Stomach (tissue), 9 donors: ENCODE data around the gene CERT1. TPM values are rescaled to one million over a fixed set of nuclear protein-coding genes. Genes with fewer than 3 reads are reported as not detected.

Experiments used
- DNase-seq, 2 donors: peaks; one replicate each; pipeline versions ENCODE4 v3.0.0 to v3.0.0-alpha.2; 2013 to 2019
- H3K27ac ChIP-seq, 5 donors: fragments of 200-600 bp in 4 of 5; sonication (generic) in 4 of 5; one replicate each; pipeline ENCODE4 v1.5.1; 2013 to 2019; ENCODE audit warnings: mild to moderate bottlenecking in 1 of 5, moderate library complexity in 1 of 5
- H3K27me3 ChIP-seq, 3 donors: fragments of 200-600 bp; sonication (generic); one replicate each; pipeline ENCODE4 v1.5.1; 2017 to 2019; ENCODE audit warnings: mixed run types in 1 of 3
- H3K36me3 ChIP-seq, 4 donors: fragments of 200-600 bp; sonication (generic); 1 replicate in 3 of 4; 2 replicates in 1 of 4; pipeline ENCODE4 v1.5.1; 2016 to 2019
- H3K4me1 ChIP-seq, 4 donors: fragments of 200-600 bp; sonication (generic); one replicate each; pipeline ENCODE4 v1.5.1; 2016 to 2019
- H3K4me3 ChIP-seq, 4 donors: fragments of 200-600 bp; sonication (generic) in 3 of 4; one replicate each; pipeline ENCODE4 v1.5.1; 2016 to 2019; ENCODE audit warnings: mild to moderate bottlenecking in 1 of 4
- H3K9me3 ChIP-seq, 4 donors: fragments of 200-600 bp; sonication (generic); one replicate each; pipeline ENCODE4 v1.5.1; 2016 to 2019
- EP300 ChIP-seq: sonication (generic); formaldehyde crosslinking; IDR thresholded peaks from one replicate; pipeline ENCODE4 v1.6.1; 2017; ENCODE audit warnings: antibody characterized with exemption
- POLR2A ChIP-seq, 4 donors: fragments of 450-650 bp; IDR thresholded peaks; one replicate each; pipeline ENCODE4 v1.6.1; 2016; ENCODE audit warnings: antibody characterized with exemption in 4 of 4, control low read depth in 2 of 4, mild to moderate bottlenecking in 1 of 4, moderate library complexity in 1 of 4
- POLR2AphosphoS5 ChIP-seq, 3 donors: sonication (generic); formaldehyde crosslinking; IDR thresholded peaks; one replicate each; pipeline ENCODE4 v1.6.1; 2016; ENCODE audit warnings: antibody characterized with exemption in 3 of 3
- WGBS, 5 donors: extraction: QIAGEN DNeasy Blood & Tissue Kit in 3 of 5; methylation state at CpG; one replicate each; pipeline versions ENCODE4 v1.1.5 to v1.1.7; 2013 to 2018; 5-methylcytosine and 5-hydroxymethylcytosine counted together
- intact Hi-C: fragments of 100-400 bp; cut with DNase I; formaldehyde crosslinking; loops from one replicate; pipeline ENCODE4 v1.15.1; 2023; ENCODE audit warnings: low total_unique reads
- polyA plus RNA-seq, 3 donors: library from polyadenylated mRNA; stranded (reverse); fragments of 200-250 nt; gene quantifications; one replicate each; pipeline ENCODE4 v1.2.3, GENCODE V29; 2013
- total RNA-seq, 5 donors: library from RNA; depleted of rRNA; stranded (reverse); fragments of >200 nt; gene quantifications; one replicate each; pipeline versions ENCODE4 v1.1.0 to v1.2.3, GENCODE V29; 2014 to 2016
- TF ChIP-seq, protein P1 (sequence below), 7 experiments: fragments of 450-650 bp in 4 of 7; fragments of 200-600 bp in 3 of 7; sonication (generic) in 3 of 7; IDR thresholded peaks; one replicate each; pipeline ENCODE4 v1.5.1; 2016 to 2019; ENCODE audit warnings: antibody characterized with exemption in 7 of 7, control low read depth in 2 of 7, mild to moderate bottlenecking in 1 of 7
- donor health status: healthy with polysubstance abuse.
- donor health status: Bipolar disorder and iron deficiency.
- donor health status: healthy.

Gene CERT1
- total and polyA plus RNA-seq, 8 donors = 7.3 to 81.0 (median 28.5) TPM

- Histone ChIP-seq H3K4me1 (no peaks in the 10 kb centered on the region), H3K4me3 (no peak overlapping the region), H3K27me3 (no peaks in the 10 kb centered on the region), H3K36me3 (peaks cover 33 to 99% (median 90%) of the 10 kb centered on the region in 4 donors), H3K9me3 (no peaks in the 10 kb centered on the region), H3K27ac (no peak overlapping the region)
- intact Hi-C loops = no loop called here
- WGBS, 5 donors = 85 to 96% (median 93%) methylated on average over 3 of the region's 3 CpGs
- no peak for DNase-seq
- TF ChIP-seq POLR2AphosphoS5 (IDR thresholded peaks at IDR 0.05) (no peak), POLR2A (IDR thresholded peaks at IDR 0.05) (no peak), EP300 (no peak)
- TF ChIP-seq, protein P1, sequence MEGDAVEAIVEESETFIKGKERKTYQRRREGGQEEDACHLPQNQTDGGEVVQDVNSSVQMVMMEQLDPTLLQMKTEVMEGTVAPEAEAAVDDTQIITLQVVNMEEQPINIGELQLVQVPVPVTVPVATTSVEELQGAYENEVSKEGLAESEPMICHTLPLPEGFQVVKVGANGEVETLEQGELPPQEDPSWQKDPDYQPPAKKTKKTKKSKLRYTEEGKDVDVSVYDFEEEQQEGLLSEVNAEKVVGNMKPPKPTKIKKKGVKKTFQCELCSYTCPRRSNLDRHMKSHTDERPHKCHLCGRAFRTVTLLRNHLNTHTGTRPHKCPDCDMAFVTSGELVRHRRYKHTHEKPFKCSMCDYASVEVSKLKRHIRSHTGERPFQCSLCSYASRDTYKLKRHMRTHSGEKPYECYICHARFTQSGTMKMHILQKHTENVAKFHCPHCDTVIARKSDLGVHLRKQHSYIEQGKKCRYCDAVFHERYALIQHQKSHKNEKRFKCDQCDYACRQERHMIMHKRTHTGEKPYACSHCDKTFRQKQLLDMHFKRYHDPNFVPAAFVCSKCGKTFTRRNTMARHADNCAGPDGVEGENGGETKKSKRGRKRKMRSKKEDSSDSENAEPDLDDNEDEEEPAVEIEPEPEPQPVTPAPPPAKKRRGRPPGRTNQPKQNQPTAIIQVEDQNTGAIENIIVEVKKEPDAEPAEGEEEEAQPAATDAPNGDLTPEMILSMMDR (IDR thresholded peaks at IDR 0.05) = no peak
Observed at GRCh38 chr5:75348241-75348640, 163.2 kb downstream of the CERT1 start.

DNA sequence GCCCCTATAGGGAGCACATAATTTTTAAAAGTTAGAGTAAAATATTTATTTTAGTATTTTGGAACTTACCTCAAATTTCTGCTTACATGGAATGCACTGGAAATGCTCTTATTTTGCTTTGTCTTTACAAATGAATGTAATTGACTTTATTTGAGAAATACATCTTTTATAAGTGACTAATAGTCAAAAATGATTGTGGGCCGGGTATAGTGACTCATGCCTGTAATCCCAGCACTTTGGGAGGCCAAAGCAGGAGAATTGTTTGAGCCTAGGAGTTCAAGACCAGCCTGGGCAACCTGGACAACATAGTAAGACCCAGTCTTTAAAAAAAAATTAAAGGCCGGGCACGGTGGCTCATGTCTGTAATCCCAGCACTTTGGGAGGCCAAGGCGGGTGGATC is 168.6 kb downstream of the CERT1 start:
- Histone ChIP-seq H3K9me3 (no peaks in the 10 kb centered on the region), H3K4me3 (no peak overlapping the region), H3K36me3 (peaks cover 10 to 51% (median 42%) of the 10 kb centered on the region in 4 donors), H3K27me3 (no peaks in the 10 kb centered on the region), H3K27ac (no peak overlapping the region), H3K4me1 (peaks cover 5 to 39% (median 20%) of the 10 kb centered on the region in 4 donors)
- intact Hi-C loops = no loop called here
- no peak for DNase-seq
- 90 to 96% (median 93%) methylated on average over 4 of the region's 4 CpGs for WGBS, 5 donors
- TF ChIP-seq EP300 (no peak), POLR2AphosphoS5 (IDR thresholded peaks at IDR 0.05) (no peak), POLR2A (IDR thresholded peaks at IDR 0.05) (no peak)
- TF ChIP-seq, protein P1 (IDR thresholded peaks at IDR 0.05) = no peak

DNA sequence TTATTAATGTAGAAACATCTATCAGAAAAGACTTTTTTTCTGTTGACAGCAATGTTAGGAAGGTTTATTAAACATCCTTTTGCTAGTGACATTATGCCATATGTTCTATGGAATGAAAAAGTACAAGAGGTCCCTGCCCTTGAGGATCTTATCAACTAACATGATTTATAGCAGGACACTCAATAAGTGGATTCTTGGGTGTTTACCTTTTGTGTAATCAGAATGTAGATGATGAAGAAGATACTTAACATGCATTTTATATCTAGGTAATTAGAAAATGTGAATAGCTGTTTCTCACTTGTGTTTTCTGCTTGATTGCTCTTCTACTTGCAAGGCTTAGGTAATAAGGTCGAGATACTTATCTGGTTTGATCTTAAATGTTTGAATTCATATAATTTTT is 169.5 kb downstream of the CERT1 start:
- H3K4me1 ChIP-seq = peaks cover 5 to 40% (median 22%) of the 10 kb centered on the region in 4 donors
- no peak overlapping the region for H3K4me3 ChIP-seq
- H3K27ac ChIP-seq = no peak overlapping the region
- no peaks in the 10 kb centered on the region for H3K27me3 ChIP-seq
- TF ChIP-seq POLR2AphosphoS5 (IDR thresholded peaks at IDR 0.05) (no peak), POLR2A (IDR thresholded peaks at IDR 0.05) (no peak), EP300 (no peak)
- TF ChIP-seq, protein P1 (IDR thresholded peaks at IDR 0.05) = no peak
- intact Hi-C loops = no loop called here
- no peaks in the 10 kb centered on the region for H3K9me3 ChIP-seq
- peaks cover 5 to 42% (median 33%) of the 10 kb centered on the region in 4 donors for H3K36me3 ChIP-seq
- WGBS, 5 donors = 37 to 68% (median 47%) methylated on average over 1 of the region's 1 CpG
- no peak for DNase-seq

GRCh38 chr5:75340714-75341478 is 170.5 kb downstream of the CERT1 start:
- Histone ChIP-seq H3K4me3 (no peak overlapping the region), H3K9me3 (no peaks in the 10 kb centered on the region), H3K27me3 (no peaks in the 10 kb centered on the region), H3K36me3 (peaks cover 0 to 32% (median 23%) of the 10 kb centered on the region in 4 donors), H3K4me1 (peaks cover 5 to 44% (median 27%) of the 10 kb centered on the region in 4 donors), H3K27ac (no peak overlapping the region)
- no peak for DNase-seq
- TF ChIP-seq EP300 (no peak), POLR2A (IDR thresholded peaks at IDR 0.05) (no peak), POLR2AphosphoS5 (IDR thresholded peaks at IDR 0.05) (no peak)
- TF ChIP-seq, protein P1 (IDR thresholded peaks at IDR 0.05) = no peak
- WGBS, 5 donors = 48 to 63% (median 53%) methylated on average over 3 of the region's 3 CpGs
- intact Hi-C loops = no loop called here
